IMR-90 (cell line): ENCODE measurements around the gene ID3. TPM values are rescaled to one million over a fixed set of nuclear protein-coding genes. Genes with fewer than 3 reads are reported as not detected.
"Not testable (repeated sequence)": the region's sequence is repeated elsewhere in the genome, so short reads cannot be mapped to it uniquely, and the experiment has no call there.

Source experiments
- ATAC-seq: fragments of 200-7000 bp; cut with Tn5 transposase; 2 replicates; pipeline ENCODE4 v1.9.1; 2020; ENCODE audit warnings: low read depth, mild to moderate bottlenecking, moderate library complexity
- BruUV-seq: library from RNA; stranded (reverse); fragments of 400-500 nt; replicated peaks from 2 replicates; lab custom pipeline; 2021; lab: Mats Ljungman, UMichigan
- CTCF ChIA-PET: fragments of 300-600 bp; formaldehyde crosslinking; extraction: SDS; loops from one replicate; lab custom pipeline; 2021; ENCODE audit warnings: antibody characterized with exemption; lab: Yijun Ruan, JAX
- POLR2A ChIA-PET: fragments of 300-600 bp; sonication (Branson Sonifier 250); formaldehyde crosslinking; loops from one replicate; lab custom pipeline; 2022; ENCODE audit warnings: antibody characterized with exemption; ENCODE audit not compliant: unreplicated experiment; lab: Charles Lee
- DNase-seq: peaks from one replicate; pipeline ENCODE4 v3.0.0; 2013
- H2AFZ ChIP-seq: replicated peaks from 2 replicates; pipeline ENCODE3; 2013; ENCODE audit warnings: low read length, mild to moderate bottlenecking; ENCODE audit not compliant: poor library complexity
- H2AK5ac ChIP-seq: 2 replicates; pipeline ENCODE4 v1.6.1; 2013; ENCODE audit warnings: low read depth, low read length, inconsistent platforms
- H2AK9ac ChIP-seq: replicated peaks from 2 replicates; pipeline ENCODE3; 2013; ENCODE audit warnings: mild to moderate bottlenecking, low read depth, low read length, moderate library complexity; ENCODE audit not compliant: poor library complexity
- H2BK120ac ChIP-seq: 2 replicates; pipeline ENCODE4 v1.6.1; 2013; ENCODE audit warnings: low read depth, low read length, inconsistent platforms
- H2BK15ac ChIP-seq: 3 replicates; pipeline ENCODE4 v1.6.1; 2013; ENCODE audit warnings: low read depth, low read length, inconsistent platforms
- H2BK20ac ChIP-seq: 2 replicates; pipeline ENCODE4 v1.6.1; 2013; ENCODE audit warnings: low read depth, mild to moderate bottlenecking, inconsistent platforms, low read length, moderate library complexity
- H2BK5ac ChIP-seq: 2 replicates; pipeline ENCODE4 v1.6.1; 2013; ENCODE audit warnings: mild to moderate bottlenecking, low read depth, low read length, inconsistent platforms; ENCODE audit not compliant: poor library complexity, severe bottlenecking
- H3K14ac ChIP-seq: replicated peaks from 2 replicates; pipeline ENCODE4 v1.6.1; 2013; ENCODE audit warnings: low read depth, low read length, inconsistent platforms
- H3K18ac ChIP-seq: 2 replicates; pipeline ENCODE4 v1.6.1; 2013; ENCODE audit warnings: low read depth, low read length, control low read depth
- H3K23ac ChIP-seq: 2 replicates; pipeline ENCODE4 v1.6.1; 2013; ENCODE audit warnings: low read depth, low read length, inconsistent platforms
- H3K27ac ChIP-seq: 2 replicates; pipeline ENCODE4 v1.5.1; 2013; ENCODE audit warnings: mild to moderate bottlenecking, control low read depth, low read length; ENCODE audit not compliant: insufficient read depth
- H3K27me3 ChIP-seq: 2 replicates; pipeline ENCODE4 v1.6.1; 2013; ENCODE audit warnings: low read length; ENCODE audit not compliant: control insufficient read depth, insufficient read depth
- H3K36me3 ChIP-seq: 2 replicates; pipeline ENCODE4 v1.6.1; 2013; ENCODE audit warnings: low read length, mixed read lengths; ENCODE audit not compliant: control insufficient read depth, insufficient read depth
- H3K4ac ChIP-seq: 2 replicates; pipeline ENCODE4 v1.6.1; 2013; ENCODE audit warnings: low read depth, low read length, inconsistent platforms
- H3K4me1 ChIP-seq: 2 replicates; pipeline ENCODE4 v1.6.1; 2013; ENCODE audit warnings: low read length, mixed read lengths; ENCODE audit not compliant: control insufficient read depth, insufficient read depth
- H3K4me2 ChIP-seq: 2 replicates; pipeline ENCODE4 v1.6.1; 2013; ENCODE audit warnings: low read depth, mild to moderate bottlenecking, control low read depth, low read length, moderate library complexity
- H3K4me3 ChIP-seq: 2 replicates; pipeline ENCODE4 v1.5.1; 2013; ENCODE audit warnings: low read depth, mild to moderate bottlenecking, control low read depth, low read length, moderate library complexity; ENCODE audit not compliant: insufficient read depth
- H3K56ac ChIP-seq: 2 replicates; pipeline ENCODE4 v1.6.1; 2013; ENCODE audit warnings: low read length, inconsistent platforms; ENCODE audit not compliant: insufficient read depth; ENCODE audit errors: extremely low read depth
- H3K79me1 ChIP-seq, 2 experiments: 2 replicates each; pipeline ENCODE4 v1.6.1; 2013; ENCODE audit warnings: low read length in 2 of 2, inconsistent platforms in 1 of 2, low read depth in 1 of 2
- H3K9ac ChIP-seq: 2 replicates; pipeline ENCODE4 v1.6.1; 2013; ENCODE audit warnings: low read depth, low read length, control low read depth
- H3K9me1 ChIP-seq: 2 replicates; pipeline ENCODE4 v1.6.1; 2013; ENCODE audit warnings: low read length, inconsistent platforms; ENCODE audit not compliant: insufficient read depth
- H3K9me3 ChIP-seq: 2 replicates; pipeline ENCODE4 v1.6.1; 2013; ENCODE audit warnings: low read length; ENCODE audit not compliant: control insufficient read depth, insufficient read depth
- H4K20me1 ChIP-seq: 2 replicates; pipeline ENCODE4 v1.6.1; 2013; ENCODE audit warnings: low read length, inconsistent platforms; ENCODE audit not compliant: insufficient read depth
- H4K5ac ChIP-seq: 2 replicates; pipeline ENCODE4 v1.6.1; 2013; ENCODE audit warnings: mild to moderate bottlenecking, low read depth, low read length, control low read depth
- H4K8ac ChIP-seq, 2 experiments: 2 replicates each; pipeline ENCODE4 v1.6.1; 2013; ENCODE audit warnings: low read depth in 2 of 2, low read length in 2 of 2, control low read depth in 1 of 2, inconsistent platforms in 1 of 2
- H4K91ac ChIP-seq: 2 replicates; pipeline ENCODE4 v1.6.1; 2013; ENCODE audit warnings: low read depth, low read length, inconsistent platforms; ENCODE audit not compliant: insufficient read depth
- CEBPB ChIP-seq: IDR thresholded peaks from 2 replicates; pipeline ENCODE4 v1.6.1; 2012; ENCODE audit warnings: low read depth, low read length, improper control_type of control experiment
- FOS ChIP-seq: fragments of 150-350 bp; IDR thresholded peaks from 2 replicates; pipeline ENCODE4 v1.6.1; 2016; ENCODE audit warnings: low read depth, low read length
- MAFK ChIP-seq: IDR thresholded peaks from 2 replicates; pipeline ENCODE4 v1.6.1; 2012; ENCODE audit warnings: low read depth, low read length, improper control_type of control experiment
- MAZ ChIP-seq: IDR thresholded peaks from 2 replicates; pipeline ENCODE4 v1.6.1; 2012; ENCODE audit warnings: low read depth, mild to moderate bottlenecking, low read length, improper control_type of control experiment, moderate library complexity, borderline replicate concordance
- MXI1 ChIP-seq: IDR thresholded peaks from 2 replicates; pipeline ENCODE4 v1.6.1; 2012; ENCODE audit warnings: low read depth, mild to moderate bottlenecking, low read length, moderate library complexity, borderline replicate concordance
- POLR2A ChIP-seq: IDR thresholded peaks from 2 replicates; pipeline ENCODE4 v1.6.1; 2012; ENCODE audit warnings: mild to moderate bottlenecking, low read depth, low read length
- USF2 ChIP-seq: fragments of 150-350 bp; IDR thresholded peaks from 2 replicates; pipeline ENCODE4 v1.6.1; 2017; ENCODE audit warnings: mild to moderate bottlenecking, antibody characterized with exemption, low read length, low read depth
- WGBS, 2 experiments: methylation state at CpG; one replicate each; pipeline versions ENCODE4 v1.1.5 to v1.1.7; 2013; ENCODE audit warnings: missing lambda C conversion rate in 2 of 2; ENCODE audit not compliant: insufficient read length in 1 of 2; ENCODE audit errors: extremely low coverage in 2 of 2; 5-methylcytosine and 5-hydroxymethylcytosine counted together
- dilution Hi-C: fragments of 300-500 bp; cut with HindIII; formaldehyde crosslinking; loops from one replicate; pipeline ENCODE4 v1.14.3; 2018; ENCODE audit warnings: low sequenced_read_pairs; ENCODE audit not compliant: unreplicated experiment
- in situ Hi-C: fragments of 300-500 bp; cut with MboI; formaldehyde crosslinking; loops from 3 replicates; pipeline ENCODE4 v1.14.3; 2019; ENCODE audit warnings: low sequenced_read_pairs, inconsistent platforms, mixed read lengths
- intact Hi-C: fragments of 100-400 bp; cut with micrococcal nuclease; formaldehyde crosslinking; loops from 2 replicates; pipeline ENCODE4 v1.10.0; 2022
- polyA plus RNA-seq, 3 experiments: library from polyadenylated mRNA; depleted of rRNA; stranded (reverse); fragments of >200 nt; gene quantifications; 2 replicates each; pipeline ENCODE4 v1.2.3, GENCODE V29; 2012; ENCODE audit warnings: low replicate concordance in 1 of 3
- total RNA-seq: library from RNA; depleted of rRNA; stranded (reverse); fragments of >200 nt; gene quantifications from 2 replicates; pipeline ENCODE4 v1.2.3, GENCODE V29; 2012

The ID3 gene
- total and polyA plus RNA-seq, 2 of the 4 experiments (the other 2 are of a cell fraction), result 109 to 304 TPM

GRCh38 chr1:23543707-23544443 lies 15.4 kb downstream of the ID3 start:
- BruUV-seq, result no TSS peak
- POLR2A ChIA-PET, result no interaction called here
- H2BK15ac ChIP-seq, result no peak overlapping the region

GRCh38 chr1:23542940-23543339 lies 16.4 kb downstream of the ID3 start:
- H2BK120ac ChIP-seq, H3K27ac ChIP-seq, ATAC-seq, H3K36me3 ChIP-seq, H4K91ac ChIP-seq, H3K4me2 ChIP-seq, H2AK9ac ChIP-seq, H2AK5ac ChIP-seq, H3K18ac ChIP-seq, H3K9me1 ChIP-seq, H2BK15ac ChIP-seq, DNase-seq, H3K4me3 ChIP-seq, H3K23ac ChIP-seq, H3K9me3 ChIP-seq, H4K5ac ChIP-seq, H3K14ac ChIP-seq, H4K20me1 ChIP-seq, H3K56ac ChIP-seq, POLR2A ChIA-PET, H2BK20ac ChIP-seq, H3K4me1 ChIP-seq, BruUV-seq, H4K8ac ChIP-seq, H3K79me1 ChIP-seq, H3K9ac ChIP-seq, H3K4ac ChIP-seq, H2BK5ac ChIP-seq, H2AFZ ChIP-seq, dilution Hi-C loops, H3K27me3 ChIP-seq: not testable (repeated sequence)
- in situ Hi-C loops, result loop anchor here (10.0 kb wide), 1 partner anchor 212 kb away; no protein-coding TSS in a partner anchor
- CTCF ChIA-PET, result interaction anchor here (3.3 kb wide), 1 partner anchor 94 kb away, joined by 49 read pairs; no protein-coding TSS in a partner anchor
- no CpG with 5 or more reads among the region's 5 CpGs for WGBS, 2 experiments
- intact Hi-C loops, result loop anchor here (5.0 kb wide), 1 partner anchor 446 kb away; no protein-coding TSS in a partner anchor

More at GRCh38 chr1:23543707-23544443, 15.4 kb downstream of the ID3 start:
- Histone ChIP-seq H3K4ac (no peak overlapping the region), H2BK5ac (no peak overlapping the region), H3K4me1 (0 out of 2 replicates have a peak, but pooled peaks cover 1% of the 10 kb centered on the region), H3K18ac (no peak overlapping the region), H3K9ac (no peak overlapping the region), H3K79me1 (no peaks in the 10 kb centered on the region), H4K20me1 (no peaks in the 10 kb centered on the region), H3K36me3 (no peaks in the 10 kb centered on the region), H3K4me2 (no peak overlapping the region), H3K4me3 (no peak overlapping the region), H2BK20ac (0 out of 2 replicates have a peak overlapping the region, but pooled peaks have one; percentile 17), H3K23ac (no peak overlapping the region), H2AFZ (no peak overlapping the region), H3K9me1 (no peaks in the 10 kb centered on the region), H2AK9ac (no peak overlapping the region), H3K27ac (no peak overlapping the region), H3K14ac (no peak overlapping the region), H3K56ac (no peak overlapping the region), H4K5ac (no peak overlapping the region), H2AK5ac (no peak overlapping the region), H2BK120ac (no peak overlapping the region; the same call in 1 of the 2 replicates), H3K27me3 (no peaks in the 10 kb centered on the region), H4K8ac (no peak overlapping the region), H3K9me3 (no peaks in the 10 kb centered on the region), H4K91ac (no peak overlapping the region)
- 83% methylated on average over 1 of the region's 8 CpGs; no CpG with 5 or more reads in 1 of the 2 experiments for WGBS, 2 experiments
- CTCF ChIA-PET, result interaction anchor here (0.6 to 3.3 kb wide), 4 partner anchors 16 to 112 kb away, joined by 3 to 49 read pairs (median 6); partner anchors contain the start of gene ID3
- ATAC-seq, result no peak
- TF ChIP-seq MAZ (no peak), CEBPB (peak; percentile 36; the same call in 1 of the 2 replicates), MAFK (peak; percentile 12; the same call in 1 of the 2 replicates), FOS (no peak), USF2 (no peak), POLR2A (no peak), MXI1 (no peak)
- in situ Hi-C loops, result loop anchor here (10.0 kb wide), 1 partner anchor 211 kb away; no protein-coding TSS in a partner anchor
- intact Hi-C loops, result loop anchor here (1.0 to 5.0 kb wide), 3 partner anchors 93 to 447 kb away; no protein-coding TSS in a partner anchor
- dilution Hi-C loops, result no loop called here
- DNase-seq, result peak; percentile 35
